ENCODE results near the gene HSD17B1. TPM values are rescaled to one million over a fixed set of nuclear protein-coding genes. Genes with fewer than 3 reads are reported as not detected.

HSD17B1 gene
- total and polyA plus RNA-seq, 2 donors: 1.1 to 6.1 TPM

GRCh38 chr17:42603318-42603717, 50.6 kb downstream of the HSD17B1 start:
- Histone ChIP-seq H3K9me3 (ENCODE audit: control insufficient read depth in 2 of 2, insufficient read depth in 1 of 2, low read length in 1 of 2) (no peaks in the 10 kb centered on the region), H3K4me1 (ENCODE audit: control insufficient read depth in 2 of 2, insufficient read depth in 2 of 2, low read length in 2 of 2) (peaks cover 8 to 11% of the 10 kb centered on the region in 2 donors), H3K4me3 (ENCODE audit: low read length in 2 of 2) (no peak overlapping the region), H3K27me3 (ENCODE audit: control insufficient read depth in 2 of 2, insufficient read depth in 1 of 2, low read length in 1 of 2) (no peaks in the 10 kb centered on the region), H3K27ac (ENCODE audit: low read depth in 1 of 2, low read length in 1 of 2) (no peak overlapping the region), H3K36me3 (ENCODE audit: control insufficient read depth in 2 of 2, insufficient read depth in 2 of 2, low read length in 1 of 2) (peaks cover 6 to 24% of the 10 kb centered on the region in 2 donors)
- WGBS: 97% methylated on average over 7 of the region's 7 CpGs
- DNase-seq (ENCODE audit: low read depth in 6 of 9, low spot score in 9 of 9): no peak

Other genes with a start within 250 kb of the HSD17B1 start
- 69.2 TPM for gene STAT3, start 164.5 kb upstream of the HSD17B1 start, total RNA-seq
- 57.6 TPM for gene STAT3, start 164.5 kb upstream of the HSD17B1 start, polyA plus RNA-seq
- gene CAVIN1, start 129.7 kb upstream of the HSD17B1 start, total RNA-seq: 16.4 TPM
- gene CAVIN1, start 129.7 kb upstream of the HSD17B1 start, polyA plus RNA-seq: 47.0 TPM
- gene ATP6V0A1, start 94.0 kb upstream of the HSD17B1 start, total RNA-seq: 15.4 TPM
- 47.7 TPM for gene ATP6V0A1, start 94.0 kb upstream of the HSD17B1 start, polyA plus RNA-seq
- gene NAGLU, start 16.7 kb upstream of the HSD17B1 start, total RNA-seq: 10.0 TPM
- gene NAGLU, start 16.7 kb upstream of the HSD17B1 start, polyA plus RNA-seq: 33.6 TPM
- 20.7 TPM for gene COASY, start 9.2 kb downstream of the HSD17B1 start, total RNA-seq
- gene COASY, start 9.2 kb downstream of the HSD17B1 start, polyA plus RNA-seq: 89.3 TPM
- gene MLX, start 14.2 kb downstream of the HSD17B1 start, total RNA-seq: 29.3 TPM
- 45.2 TPM for gene MLX, start 14.2 kb downstream of the HSD17B1 start, polyA plus RNA-seq
- 7.2 TPM for gene PSMC3IP, start 24.8 kb downstream of the HSD17B1 start, total RNA-seq
- gene PSMC3IP, start 24.8 kb downstream of the HSD17B1 start, polyA plus RNA-seq: 5.1 TPM
- 40.0 TPM for gene RETREG3, start 56.5 kb downstream of the HSD17B1 start, total RNA-seq
- 33.7 TPM for gene RETREG3, start 56.5 kb downstream of the HSD17B1 start, polyA plus RNA-seq
- 24.1 TPM for gene TUBG1, start 56.8 kb downstream of the HSD17B1 start, total RNA-seq
- gene TUBG1, start 56.8 kb downstream of the HSD17B1 start, polyA plus RNA-seq: 11.4 TPM
- 3.0 TPM for gene TUBG2, start 106.4 kb downstream of the HSD17B1 start, total RNA-seq
- gene TUBG2, start 106.4 kb downstream of the HSD17B1 start, polyA plus RNA-seq: 11.3 TPM
- 8.2 TPM for gene PLEKHH3, start 124.1 kb downstream of the HSD17B1 start, total RNA-seq
- gene PLEKHH3, start 124.1 kb downstream of the HSD17B1 start, polyA plus RNA-seq: 20.3 TPM
- 0.80 TPM for gene CCR10, start 128.9 kb downstream of the HSD17B1 start, total RNA-seq
- 1.2 TPM for gene CCR10, start 128.9 kb downstream of the HSD17B1 start, polyA plus RNA-seq
- 0.76 TPM for gene CNTNAP1, start 129.6 kb downstream of the HSD17B1 start, total RNA-seq
- gene CNTNAP1, start 129.6 kb downstream of the HSD17B1 start, polyA plus RNA-seq: 2.1 TPM
- gene EZH1, start 192.1 kb downstream of the HSD17B1 start, total RNA-seq: 18.5 TPM
- 38.8 TPM for gene EZH1, start 192.1 kb downstream of the HSD17B1 start, polyA plus RNA-seq
- gene RAMP2, start 208.3 kb downstream of the HSD17B1 start, total RNA-seq: 8.4 TPM
- 22.1 TPM for gene RAMP2, start 208.3 kb downstream of the HSD17B1 start, polyA plus RNA-seq
- 75.0 TPM for gene VPS25, start 220.5 kb downstream of the HSD17B1 start, total RNA-seq
- gene VPS25, start 220.5 kb downstream of the HSD17B1 start, polyA plus RNA-seq: 58.3 TPM
- 0.05 TPM for gene WNK4, start 227.7 kb downstream of the HSD17B1 start, total RNA-seq
- gene WNK4, start 227.7 kb downstream of the HSD17B1 start, polyA plus RNA-seq: 0.11 TPM
- gene COA3, start 245.8 kb downstream of the HSD17B1 start, total RNA-seq: 72.4 TPM
- 95.5 TPM for gene COA3, start 245.8 kb downstream of the HSD17B1 start, polyA plus RNA-seq
- gene CNTD1, start 245.9 kb downstream of the HSD17B1 start, total RNA-seq: 0.09 TPM
- gene CNTD1, start 245.9 kb downstream of the HSD17B1 start, polyA plus RNA-seq: 0.32 TPM

Data from thymus (tissue), 11 donors.